ENCODE results near the gene EHBP1L1.

DNA sequence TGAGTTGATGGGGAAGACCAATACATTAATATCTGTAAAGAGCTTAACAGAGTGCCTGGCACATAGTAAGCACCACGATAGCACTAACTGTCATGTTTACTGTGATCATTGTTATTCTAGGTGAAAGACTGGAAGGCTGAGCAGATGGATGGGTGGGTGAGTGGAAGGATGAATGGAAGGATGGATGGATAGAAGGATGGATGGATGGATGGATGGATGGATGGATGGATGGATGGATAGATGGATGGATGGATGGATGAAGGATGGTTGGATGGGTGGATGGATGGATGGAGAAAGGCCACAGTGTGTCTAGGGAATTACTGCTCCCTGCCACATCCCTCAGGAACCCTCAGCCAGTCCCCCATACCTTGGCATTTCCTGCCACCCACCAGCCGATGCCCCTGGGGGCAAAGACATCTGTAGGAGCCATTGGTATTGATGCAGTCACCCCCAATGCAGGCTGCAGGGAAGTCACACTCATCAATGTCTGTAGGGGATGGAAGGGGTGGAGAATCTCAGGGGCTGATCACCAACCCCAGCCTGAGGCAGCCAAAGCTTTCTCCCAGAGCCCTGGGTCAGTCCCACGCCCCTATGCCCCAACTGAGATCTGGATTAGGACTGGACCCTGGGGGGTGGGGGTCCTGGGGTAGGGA, 33.0 kb upstream of the EHBP1L1 start:
- TF ChIP-seq, protein P1, sequence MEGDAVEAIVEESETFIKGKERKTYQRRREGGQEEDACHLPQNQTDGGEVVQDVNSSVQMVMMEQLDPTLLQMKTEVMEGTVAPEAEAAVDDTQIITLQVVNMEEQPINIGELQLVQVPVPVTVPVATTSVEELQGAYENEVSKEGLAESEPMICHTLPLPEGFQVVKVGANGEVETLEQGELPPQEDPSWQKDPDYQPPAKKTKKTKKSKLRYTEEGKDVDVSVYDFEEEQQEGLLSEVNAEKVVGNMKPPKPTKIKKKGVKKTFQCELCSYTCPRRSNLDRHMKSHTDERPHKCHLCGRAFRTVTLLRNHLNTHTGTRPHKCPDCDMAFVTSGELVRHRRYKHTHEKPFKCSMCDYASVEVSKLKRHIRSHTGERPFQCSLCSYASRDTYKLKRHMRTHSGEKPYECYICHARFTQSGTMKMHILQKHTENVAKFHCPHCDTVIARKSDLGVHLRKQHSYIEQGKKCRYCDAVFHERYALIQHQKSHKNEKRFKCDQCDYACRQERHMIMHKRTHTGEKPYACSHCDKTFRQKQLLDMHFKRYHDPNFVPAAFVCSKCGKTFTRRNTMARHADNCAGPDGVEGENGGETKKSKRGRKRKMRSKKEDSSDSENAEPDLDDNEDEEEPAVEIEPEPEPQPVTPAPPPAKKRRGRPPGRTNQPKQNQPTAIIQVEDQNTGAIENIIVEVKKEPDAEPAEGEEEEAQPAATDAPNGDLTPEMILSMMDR (conservative IDR thresholded peaks at IDR 0.05 in 1 of 2, IDR thresholded peaks at IDR 0.05 in 1 of 2; ENCODE audit: extremely low read depth in 1 of 2, insufficient read depth in 1 of 2, low read depth in 1 of 2, low read length in 2 of 2), result no peak
- TF ChIP-seq EZH2 (IDR thresholded peaks at IDR 0.05; ENCODE audit: borderline replicate concordance, low read length), result no peak
